ENCODE measurements around the gene FIGLA.

Gene FIGLA

DNA sequence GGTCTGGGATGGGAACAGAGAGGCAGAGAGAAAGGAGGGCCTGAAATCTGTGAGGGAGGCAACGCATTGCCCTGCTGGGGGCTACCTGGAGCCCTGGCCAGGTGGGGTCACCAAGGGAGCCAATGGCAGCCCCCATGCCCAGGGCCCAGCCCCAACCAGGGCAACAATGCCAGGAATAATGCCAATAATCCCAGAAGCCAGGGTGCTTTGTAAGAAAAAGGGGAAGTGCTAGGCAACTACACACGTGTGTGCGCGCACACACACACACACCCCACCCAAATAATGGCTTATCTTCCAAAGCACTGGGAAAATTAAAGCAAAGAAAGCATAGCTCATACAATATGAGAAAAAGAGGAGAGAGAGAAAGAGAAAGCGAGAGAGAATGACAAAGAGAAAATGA, 36.9 kb upstream of the FIGLA start:
- no peak overlapping the region for H2AFZ ChIP-seq (ENCODE audit: low read depth, low read length)
- H3K4me1 ChIP-seq (ENCODE audit: insufficient read depth, low read length) = no peaks in the 10 kb centered on the region
- no peak overlapping the region for H3K4me3 ChIP-seq (ENCODE audit: low read length)
- peaks cover 20% of the 10 kb centered on the region for H3K27me3 ChIP-seq (ENCODE audit: insufficient read depth, low read length)
- no peaks in the 10 kb centered on the region for H3K9me3 ChIP-seq (ENCODE audit: low read length)
- H3K36me3 ChIP-seq (ENCODE audit: insufficient read depth, low read length) = no peaks in the 10 kb centered on the region

DNA sequence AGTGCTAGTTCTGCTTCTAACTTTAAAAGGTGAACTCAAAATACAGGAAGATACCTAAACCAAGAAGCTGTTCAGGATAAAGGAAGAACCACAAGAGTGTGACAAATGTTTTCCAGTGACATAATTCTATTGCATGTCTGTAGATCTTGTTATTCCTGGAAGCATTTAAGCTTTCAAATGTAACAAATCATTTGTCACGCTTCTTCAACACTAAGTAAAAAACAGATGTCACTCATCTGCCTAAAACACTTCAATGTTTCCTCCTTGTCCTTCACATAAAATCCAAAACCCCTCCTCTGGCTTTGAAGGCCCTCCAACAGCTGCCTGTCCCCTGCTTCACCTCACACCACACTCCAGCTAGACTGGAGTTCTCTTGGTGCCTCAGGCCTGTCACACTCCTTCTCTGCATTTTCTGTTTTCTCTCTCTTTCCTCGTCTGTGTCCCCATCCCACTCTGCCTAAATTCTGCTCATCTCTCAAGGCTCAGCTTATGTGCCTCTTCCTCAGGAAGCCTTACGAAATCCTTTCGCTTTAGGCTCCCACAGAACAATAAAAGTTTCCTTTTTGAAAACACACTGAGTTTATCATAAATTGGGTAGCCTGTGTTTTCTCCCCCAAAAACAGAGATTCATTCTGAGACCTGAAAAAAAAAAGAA, 36.4 kb upstream of the FIGLA start:
- Histone ChIP-seq H3K9me3 (ENCODE audit: low read length) (no peaks in the 10 kb centered on the region), H3K36me3 (ENCODE audit: insufficient read depth, low read length) (no peaks in the 10 kb centered on the region), H2AFZ (ENCODE audit: low read depth, low read length) (no peak overlapping the region), H3K4me3 (ENCODE audit: low read length) (no peak overlapping the region), H3K27me3 (ENCODE audit: insufficient read depth, low read length) (peaks cover 20% of the 10 kb centered on the region), H3K4me1 (ENCODE audit: insufficient read depth, low read length) (no peaks in the 10 kb centered on the region)

DNA sequence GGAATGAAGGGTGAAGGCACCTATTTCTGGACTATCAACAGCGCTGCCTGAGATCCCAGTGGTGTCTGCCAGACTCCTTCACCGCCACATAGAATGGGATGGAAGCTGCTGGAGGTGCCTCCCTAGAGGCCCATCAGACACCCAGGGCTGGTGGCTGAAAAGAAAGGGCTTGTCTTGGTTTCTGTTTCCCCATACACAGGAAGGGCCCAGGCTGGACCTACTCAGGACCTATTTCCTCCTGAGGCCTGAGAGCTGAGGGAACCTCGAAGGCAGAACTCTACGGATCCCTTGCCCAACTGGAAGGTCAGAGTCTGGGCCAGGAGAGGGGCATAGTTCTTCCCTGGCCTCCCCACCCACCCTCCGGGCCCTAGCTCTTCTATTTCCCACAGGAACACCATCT, 32.8 kb upstream of the FIGLA start:
- H3K27me3 ChIP-seq (ENCODE audit: insufficient read depth, low read length) = peaks cover 18% of the 10 kb centered on the region
- no peaks in the 10 kb centered on the region for H3K36me3 ChIP-seq (ENCODE audit: insufficient read depth, low read length)
- no peaks in the 10 kb centered on the region for H3K4me1 ChIP-seq (ENCODE audit: insufficient read depth, low read length)
- no peak overlapping the region for H2AFZ ChIP-seq (ENCODE audit: low read depth, low read length)
- no peak overlapping the region for H3K4me3 ChIP-seq (ENCODE audit: low read length)
- no peaks in the 10 kb centered on the region for H3K9me3 ChIP-seq (ENCODE audit: low read length)

DNA sequence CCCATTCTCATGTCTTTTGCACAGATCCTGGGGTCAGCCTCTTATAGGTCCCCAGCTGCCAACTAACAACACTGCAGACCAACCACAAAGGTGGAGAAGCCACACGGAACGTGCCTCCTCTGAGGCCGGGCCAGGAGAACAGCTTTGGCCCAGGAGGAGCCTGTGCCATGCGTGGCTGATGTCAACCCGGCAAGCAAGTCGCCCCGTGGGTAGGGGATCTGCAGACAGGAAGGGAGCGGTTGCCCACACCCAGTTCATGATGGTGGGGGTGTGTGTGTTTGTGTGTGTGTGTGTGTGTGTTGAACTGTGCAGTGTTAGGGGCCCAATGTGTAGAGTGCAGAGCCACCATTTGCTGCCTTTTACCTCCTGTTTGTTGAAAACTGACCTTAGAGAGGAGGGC, 32.4 kb upstream of the FIGLA start:
- Histone ChIP-seq H3K9me3 (ENCODE audit: low read length) (no peaks in the 10 kb centered on the region), H3K27me3 (ENCODE audit: insufficient read depth, low read length) (peaks cover 14% of the 10 kb centered on the region), H3K4me3 (ENCODE audit: low read length) (no peak overlapping the region), H2AFZ (ENCODE audit: low read depth, low read length) (no peak overlapping the region), H3K4me1 (ENCODE audit: insufficient read depth, low read length) (no peaks in the 10 kb centered on the region), H3K36me3 (ENCODE audit: insufficient read depth, low read length) (no peaks in the 10 kb centered on the region)

DNA sequence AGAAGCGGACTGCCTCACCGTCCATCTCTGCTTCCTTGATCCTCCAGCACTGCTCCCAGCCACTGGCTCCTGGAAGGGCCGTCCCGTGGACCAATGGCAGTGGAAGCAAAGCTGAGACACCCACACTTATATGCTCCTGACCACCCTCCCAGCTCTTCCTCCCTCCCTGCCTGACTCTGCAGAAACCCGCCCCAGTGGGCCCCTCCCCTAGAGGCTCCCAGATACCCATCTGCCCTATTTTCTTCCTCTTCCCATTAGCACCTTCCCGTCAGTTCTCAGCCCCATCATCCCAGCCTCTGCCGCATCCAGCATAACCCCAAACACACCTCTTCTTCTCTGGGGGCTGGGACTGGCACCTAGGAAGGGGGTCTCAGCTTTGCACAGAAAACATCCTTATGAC, 30.1 kb upstream of the FIGLA start, which contains the start of gene CLEC4F:
Gene CLEC4F, minus strand, starts transcription at position 101 of the 400 bp plus-strand sequence. Its CDS starts 76 bp downstream, at position 25.
- peaks cover 21% of the 10 kb centered on the region for H3K27me3 ChIP-seq (ENCODE audit: insufficient read depth, low read length)

DNA sequence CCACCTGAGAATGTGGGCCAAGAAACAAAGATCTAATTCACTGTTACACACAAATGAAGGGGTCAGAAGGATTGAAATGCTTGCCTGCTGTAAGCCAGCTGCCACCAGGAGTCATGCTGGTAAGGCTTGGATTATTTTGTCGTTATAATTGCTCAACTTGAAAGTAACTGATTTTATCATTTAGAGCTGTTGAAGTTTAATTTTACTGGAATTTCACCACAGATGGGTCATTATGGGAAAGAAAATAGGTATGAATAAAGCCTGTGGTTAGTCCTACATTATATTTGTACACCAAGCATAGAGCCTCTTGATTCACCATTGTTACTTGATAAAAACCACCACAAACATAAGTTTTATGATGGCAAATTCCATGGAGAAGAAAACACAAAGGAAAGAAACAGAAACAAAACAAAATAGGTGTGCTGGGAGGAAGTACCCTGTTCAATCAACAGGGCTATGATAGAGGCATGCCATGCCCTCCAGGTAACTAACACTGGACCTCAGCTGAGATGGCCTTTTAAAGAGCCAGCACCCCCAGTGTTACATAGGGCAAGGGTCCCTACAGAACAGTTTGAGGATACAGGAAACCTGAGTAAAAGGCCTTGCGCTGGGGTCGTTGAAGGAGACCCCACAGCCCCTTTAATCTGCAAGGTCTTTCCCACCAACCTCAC, 27.0 kb upstream of the FIGLA start:
- Histone ChIP-seq H3K27me3 (ENCODE audit: insufficient read depth, low read length) (peaks cover 26% of the 10 kb centered on the region), H3K4me3 (ENCODE audit: low read length) (no peak overlapping the region), H2AFZ (ENCODE audit: low read depth, low read length) (no peak overlapping the region), H3K36me3 (ENCODE audit: insufficient read depth, low read length) (no peaks in the 10 kb centered on the region), H3K4me1 (ENCODE audit: insufficient read depth, low read length) (no peaks in the 10 kb centered on the region), H3K9me3 (ENCODE audit: low read length) (peaks cover 2% of the 10 kb centered on the region)

More for the DNA sequence above, 30.1 kb upstream of the FIGLA start, which contains the start of gene CLEC4F:
- Histone ChIP-seq H3K4me3 (ENCODE audit: low read length) (no peak within 1 kb of the TSS), H2AFZ (ENCODE audit: low read depth, low read length) (no peak within 1 kb of the TSS), H3K36me3 (ENCODE audit: insufficient read depth, low read length) (no peaks in the 10 kb centered on the region), H3K4me1 (ENCODE audit: insufficient read depth, low read length) (no peaks in the 10 kb centered on the region), H3K9me3 (ENCODE audit: low read length) (peaks cover 2% of the 10 kb centered on the region)

DNA sequence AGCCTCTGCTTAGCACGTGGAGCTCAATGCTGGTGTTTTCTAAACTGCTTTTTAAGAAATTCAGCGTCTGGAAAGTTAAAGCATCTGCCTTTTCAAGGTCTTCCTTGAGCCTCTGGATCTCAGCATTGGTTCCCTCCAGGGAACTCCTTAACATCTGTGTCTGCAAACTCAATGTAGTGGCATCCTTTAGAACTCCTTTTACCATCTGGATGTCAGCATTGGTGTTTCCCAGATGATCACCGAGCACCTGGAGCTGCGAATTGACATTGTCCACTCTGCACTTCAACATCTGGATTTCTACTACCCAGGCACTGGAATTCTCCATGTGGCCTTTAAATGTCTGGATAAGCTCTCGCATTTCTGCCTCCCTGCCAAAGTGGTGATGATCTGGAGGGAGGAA, 26.3 kb upstream of the FIGLA start:
- Histone ChIP-seq H2AFZ (ENCODE audit: low read depth, low read length) (no peak overlapping the region), H3K9me3 (ENCODE audit: low read length) (peaks cover 2% of the 10 kb centered on the region), H3K27me3 (ENCODE audit: insufficient read depth, low read length) (peaks cover 26% of the 10 kb centered on the region), H3K4me3 (ENCODE audit: low read length) (no peak overlapping the region), H3K36me3 (ENCODE audit: insufficient read depth, low read length) (no peaks in the 10 kb centered on the region), H3K4me1 (ENCODE audit: insufficient read depth, low read length) (no peaks in the 10 kb centered on the region)

DNA sequence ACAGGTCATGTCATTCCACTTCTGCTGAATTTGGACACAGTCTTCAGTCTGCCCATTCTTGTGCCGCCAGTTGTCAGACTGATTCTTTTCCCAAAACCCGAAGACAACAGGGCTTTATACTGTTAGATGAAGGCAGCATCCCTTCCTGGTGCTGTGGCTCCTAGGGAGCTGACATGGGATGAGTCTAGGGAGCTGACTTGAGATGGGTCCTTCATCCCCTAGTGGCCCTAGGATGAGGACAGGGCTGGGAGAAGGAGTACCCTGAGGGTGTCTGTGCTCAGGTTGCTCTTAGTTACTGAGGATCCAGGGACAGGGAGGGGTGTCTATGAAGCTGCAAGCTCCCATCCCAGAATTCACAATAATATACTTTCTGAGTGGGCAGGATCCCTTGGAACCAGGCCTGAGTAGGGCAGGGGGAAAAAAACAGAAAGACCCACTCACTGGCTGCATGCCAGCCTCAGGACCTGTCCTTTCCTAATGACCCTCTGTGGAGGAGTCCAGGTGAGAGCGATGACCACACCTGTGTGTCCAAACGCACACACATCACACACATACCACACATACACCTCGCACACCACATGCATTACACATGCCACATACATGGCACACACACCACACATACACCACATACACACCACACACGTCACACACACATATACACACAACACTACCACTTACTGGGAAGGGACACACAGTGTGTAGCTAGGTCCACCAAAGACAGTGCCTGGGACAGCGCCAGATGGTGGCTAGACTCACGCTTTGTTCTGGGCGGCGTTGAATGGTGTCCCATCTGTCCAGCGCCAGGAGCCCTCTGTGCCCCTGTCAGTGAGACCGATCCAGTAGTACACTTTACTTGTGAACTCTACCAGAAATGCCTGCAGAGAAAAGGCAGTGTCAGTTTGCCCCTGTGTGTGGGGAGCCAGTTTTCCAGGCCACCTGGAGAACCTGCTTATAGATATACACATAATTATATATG, 18.8 kb upstream of the FIGLA start:
- no peaks in the 10 kb centered on the region for H3K4me1 ChIP-seq (ENCODE audit: insufficient read depth, low read length)
- H3K4me3 ChIP-seq (ENCODE audit: low read length) = no peak overlapping the region
- no peaks in the 10 kb centered on the region for H3K9me3 ChIP-seq (ENCODE audit: low read length)
- H2AFZ ChIP-seq (ENCODE audit: low read depth, low read length) = no peak overlapping the region
- no peaks in the 10 kb centered on the region for H3K36me3 ChIP-seq (ENCODE audit: insufficient read depth, low read length)
- H3K27me3 ChIP-seq (ENCODE audit: insufficient read depth, low read length) = peaks cover 5% of the 10 kb centered on the region

DNA sequence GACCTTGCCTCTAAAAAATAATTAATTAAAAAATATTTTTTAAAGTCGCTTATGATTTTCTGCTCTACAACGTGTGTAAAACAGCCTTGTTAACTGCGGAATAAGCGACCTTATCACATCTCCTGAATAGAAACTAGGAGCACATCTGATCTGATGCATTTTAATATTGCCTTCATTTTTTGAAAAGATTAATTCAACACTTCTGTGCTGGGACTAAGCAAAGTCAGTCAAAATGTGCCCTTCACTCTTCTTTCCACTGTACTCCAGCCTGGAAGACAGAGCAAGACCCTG, 17.3 kb upstream of the FIGLA start:
- H3K9me3 ChIP-seq (ENCODE audit: low read length) = no peaks in the 10 kb centered on the region
- no peak overlapping the region for H2AFZ ChIP-seq (ENCODE audit: low read depth, low read length)
- no peaks in the 10 kb centered on the region for H3K36me3 ChIP-seq (ENCODE audit: insufficient read depth, low read length)
- H3K4me3 ChIP-seq (ENCODE audit: low read length) = no peak overlapping the region
- H3K4me1 ChIP-seq (ENCODE audit: insufficient read depth, low read length) = no peaks in the 10 kb centered on the region
- no peaks in the 10 kb centered on the region for H3K27me3 ChIP-seq (ENCODE audit: insufficient read depth, low read length)

DNA sequence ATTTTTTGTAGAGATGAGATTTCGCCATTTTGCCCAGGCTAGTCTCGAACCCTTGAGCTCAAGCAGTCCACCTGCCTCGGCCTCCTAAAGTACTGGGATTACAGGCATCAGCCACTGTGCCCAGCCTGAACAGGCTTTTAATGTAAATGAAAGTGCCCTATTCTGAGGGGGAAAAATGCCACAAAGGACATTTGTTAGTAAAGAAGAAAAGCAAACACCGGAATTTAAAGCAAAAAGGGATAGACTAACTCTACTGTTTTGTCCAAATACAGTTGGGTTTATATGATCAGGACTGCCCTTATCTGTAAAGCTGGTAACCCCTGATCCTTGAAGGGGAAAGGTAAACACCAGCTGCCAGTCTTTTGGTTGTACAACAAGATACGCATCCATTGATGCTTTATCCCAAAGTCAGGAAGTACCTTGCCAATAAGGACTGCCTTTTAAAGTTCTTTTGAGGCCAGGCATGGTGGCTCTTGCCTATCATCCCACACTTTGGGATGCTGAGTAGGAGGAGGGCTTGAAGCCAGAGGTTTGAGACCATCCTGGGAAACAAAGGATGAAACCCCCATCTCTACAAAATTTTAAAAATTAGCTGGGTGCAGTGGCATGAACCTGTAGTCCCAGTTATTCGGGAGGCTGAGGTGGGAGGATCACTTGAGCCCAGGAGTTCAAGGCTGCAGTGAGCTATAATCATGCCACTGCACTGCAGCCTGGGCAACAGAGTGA, 16.8 kb upstream of the FIGLA start:
- no peak overlapping the region for H2AFZ ChIP-seq (ENCODE audit: low read depth, low read length)
- no peak overlapping the region for H3K4me3 ChIP-seq (ENCODE audit: low read length)
- H3K27me3 ChIP-seq (ENCODE audit: insufficient read depth, low read length) = no peaks in the 10 kb centered on the region
- H3K36me3 ChIP-seq (ENCODE audit: insufficient read depth, low read length) = no peaks in the 10 kb centered on the region
- H3K4me1 ChIP-seq (ENCODE audit: insufficient read depth, low read length) = no peaks in the 10 kb centered on the region
- no peaks in the 10 kb centered on the region for H3K9me3 ChIP-seq (ENCODE audit: low read length)

DNA sequence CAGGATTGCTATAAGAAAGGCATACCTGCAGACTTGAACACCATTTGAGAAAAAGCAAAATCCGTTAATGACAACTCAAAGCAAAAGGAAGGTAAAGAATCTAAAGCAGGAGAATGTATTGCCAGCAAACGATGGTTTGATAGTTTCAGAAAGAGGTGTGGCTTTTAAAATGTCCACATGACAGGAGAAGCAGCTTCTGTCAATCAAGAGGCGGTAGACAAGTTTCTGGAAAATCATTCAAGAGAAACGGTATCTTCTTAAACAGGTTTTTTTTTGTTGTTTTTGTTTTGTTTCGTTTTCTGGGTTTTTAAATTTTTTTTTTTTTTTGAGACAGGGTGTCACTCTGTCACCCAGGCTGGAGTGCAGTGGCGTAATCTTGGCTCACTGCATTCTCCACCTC, 16.2 kb upstream of the FIGLA start:
- Histone ChIP-seq H3K36me3 (ENCODE audit: insufficient read depth, low read length) (no peaks in the 10 kb centered on the region), H2AFZ (ENCODE audit: low read depth, low read length) (no peak overlapping the region), H3K9me3 (ENCODE audit: low read length) (no peaks in the 10 kb centered on the region), H3K27me3 (ENCODE audit: insufficient read depth, low read length) (peaks cover 4% of the 10 kb centered on the region), H3K4me3 (ENCODE audit: low read length) (no peak overlapping the region), H3K4me1 (ENCODE audit: insufficient read depth, low read length) (no peaks in the 10 kb centered on the region)

DNA sequence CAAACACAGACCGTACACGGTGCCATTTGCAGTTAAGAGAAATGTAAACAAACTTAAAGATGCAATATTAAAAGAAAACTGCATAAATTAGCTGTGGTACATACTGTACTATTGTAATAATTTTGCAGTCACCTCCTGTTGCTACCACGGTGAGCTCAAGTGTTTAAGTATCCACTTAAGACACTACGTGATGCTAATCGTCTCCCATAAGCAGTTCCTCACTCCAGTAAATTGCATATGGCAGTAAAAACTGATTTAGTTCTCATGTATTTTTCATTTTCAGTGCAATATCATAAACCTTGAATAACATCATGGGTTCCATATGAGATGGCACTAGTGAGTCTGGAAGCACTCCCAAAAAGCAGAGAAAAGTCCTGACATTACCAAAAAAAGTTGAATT, 15.6 kb upstream of the FIGLA start:
- Histone ChIP-seq H2AFZ (ENCODE audit: low read depth, low read length) (no peak overlapping the region), H3K4me1 (ENCODE audit: insufficient read depth, low read length) (no peaks in the 10 kb centered on the region), H3K36me3 (ENCODE audit: insufficient read depth, low read length) (no peaks in the 10 kb centered on the region), H3K9me3 (ENCODE audit: low read length) (no peaks in the 10 kb centered on the region), H3K4me3 (ENCODE audit: low read length) (no peak overlapping the region), H3K27me3 (ENCODE audit: insufficient read depth, low read length) (peaks cover 10% of the 10 kb centered on the region)

Data from neuron (in vitro differentiated cells).